Measurements from ENCODE around the gene IFI35. TPM values are rescaled to one million over a fixed set of nuclear protein-coding genes. Genes with fewer than 3 reads are reported as not detected.

Gene IFI35
- total and polyA plus RNA-seq, 9 of the 15 experiments (the other 6 are each of a cell fraction or from before 2014, with no cell fraction given), result 4.4 to 13.1 (median 10.2) TPM

DNA sequence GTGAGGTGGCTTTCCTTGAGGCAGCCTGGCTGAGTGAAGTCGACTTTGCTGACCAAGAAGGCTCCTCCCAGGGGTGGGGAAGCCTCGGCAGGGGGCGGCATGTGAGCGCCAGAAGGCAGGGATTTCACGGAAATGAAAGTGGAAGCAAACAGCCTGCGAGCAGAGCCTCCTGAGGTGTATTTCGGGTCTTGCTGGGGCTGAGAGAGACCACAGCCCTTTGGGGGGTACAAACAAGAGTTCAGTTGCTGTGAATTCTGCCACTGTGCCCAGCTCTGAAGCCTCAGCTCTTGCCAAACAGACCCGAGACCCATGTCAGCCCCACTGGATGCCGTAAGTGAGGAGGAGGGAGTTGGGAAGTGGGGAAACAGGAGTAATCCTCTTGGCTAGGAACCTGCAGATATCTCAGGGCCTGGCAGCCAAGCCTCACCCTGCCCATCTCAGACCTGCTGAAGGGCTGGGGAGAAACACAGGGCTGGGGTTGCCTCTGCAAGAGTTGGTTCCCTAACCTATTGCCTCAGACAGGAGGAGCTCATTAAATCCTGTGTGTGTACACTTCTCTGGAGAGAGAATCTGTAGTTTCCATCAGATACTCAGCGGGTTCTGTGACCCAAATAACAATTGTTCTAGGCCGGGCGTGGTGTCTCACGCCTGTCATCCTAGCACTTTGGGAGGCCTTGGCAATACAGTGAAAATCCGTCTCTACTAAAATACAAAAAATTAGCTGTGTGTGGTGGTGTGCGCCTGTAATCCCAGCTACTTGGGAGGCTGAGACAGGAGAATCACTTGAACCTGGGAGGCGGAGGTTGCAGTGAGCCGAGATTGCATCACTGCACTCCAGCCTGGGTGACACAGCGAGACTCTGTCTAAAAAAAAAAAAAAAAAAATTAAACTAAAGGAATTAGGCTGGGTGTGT lies at the start of gene IFI35 (continued):
- TF ChIP-seq ZNF134 (CRISPR knock-in tag; conservative IDR thresholded peaks at IDR 0.05) (no peak), SMAD4 (CRISPR knock-in tag; conservative IDR thresholded peaks at IDR 0.05) (no peak; the same call in 1 of the 2 replicates), TBP (optimal IDR thresholded peaks at IDR 0.05; ENCODE audit: low read depth, low read length) (peak; percentile 42), E2F3 (CRISPR knock-in tag; IDR thresholded peaks at IDR 0.05) (no peak), SRSF1 (IDR thresholded peaks at IDR 0.05; ENCODE audit: low read depth, low read length) (no peak), BDP1 (IDR thresholded peaks at IDR 0.05; ENCODE audit: insufficient read depth, insufficient read length) (no peak), KAT7 (CRISPR knock-in tag; IDR thresholded peaks at IDR 0.05; ENCODE audit: borderline replicate concordance) (no peak), ARHGAP35 (IDR thresholded peaks at IDR 0.05; ENCODE audit: partially characterized antibody) (no peak), NCOR1 (IDR thresholded peaks at IDR 0.05) (no peak), ZFP1 (CRISPR knock-in tag; IDR thresholded peaks at IDR 0.05) (no peak)
- TF ChIP-seq, protein P1, sequence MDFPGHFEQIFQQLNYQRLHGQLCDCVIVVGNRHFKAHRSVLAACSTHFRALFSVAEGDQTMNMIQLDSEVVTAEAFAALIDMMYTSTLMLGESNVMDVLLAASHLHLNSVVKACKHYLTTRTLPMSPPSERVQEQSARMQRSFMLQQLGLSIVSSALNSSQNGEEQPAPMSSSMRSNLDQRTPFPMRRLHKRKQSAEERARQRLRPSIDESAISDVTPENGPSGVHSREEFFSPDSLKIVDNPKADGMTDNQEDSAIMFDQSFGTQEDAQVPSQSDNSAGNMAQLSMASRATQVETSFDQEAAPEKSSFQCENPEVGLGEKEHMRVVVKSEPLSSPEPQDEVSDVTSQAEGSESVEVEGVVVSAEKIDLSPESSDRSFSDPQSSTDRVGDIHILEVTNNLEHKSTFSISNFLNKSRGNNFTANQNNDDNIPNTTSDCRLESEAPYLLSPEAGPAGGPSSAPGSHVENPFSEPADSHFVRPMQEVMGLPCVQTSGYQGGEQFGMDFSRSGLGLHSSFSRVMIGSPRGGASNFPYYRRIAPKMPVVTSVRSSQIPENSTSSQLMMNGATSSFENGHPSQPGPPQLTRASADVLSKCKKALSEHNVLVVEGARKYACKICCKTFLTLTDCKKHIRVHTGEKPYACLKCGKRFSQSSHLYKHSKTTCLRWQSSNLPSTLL (IDR thresholded peaks at IDR 0.05), result no peak
- TF ChIP-seq, protein P2, sequence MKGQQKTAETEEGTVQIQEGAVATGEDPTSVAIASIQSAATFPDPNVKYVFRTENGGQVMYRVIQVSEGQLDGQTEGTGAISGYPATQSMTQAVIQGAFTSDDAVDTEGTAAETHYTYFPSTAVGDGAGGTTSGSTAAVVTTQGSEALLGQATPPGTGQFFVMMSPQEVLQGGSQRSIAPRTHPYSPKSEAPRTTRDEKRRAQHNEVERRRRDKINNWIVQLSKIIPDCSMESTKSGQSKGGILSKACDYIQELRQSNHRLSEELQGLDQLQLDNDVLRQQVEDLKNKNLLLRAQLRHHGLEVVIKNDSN (CRISPR knock-in tag; IDR thresholded peaks at IDR 0.05), result no peak
- TF ChIP-seq, protein P3, sequence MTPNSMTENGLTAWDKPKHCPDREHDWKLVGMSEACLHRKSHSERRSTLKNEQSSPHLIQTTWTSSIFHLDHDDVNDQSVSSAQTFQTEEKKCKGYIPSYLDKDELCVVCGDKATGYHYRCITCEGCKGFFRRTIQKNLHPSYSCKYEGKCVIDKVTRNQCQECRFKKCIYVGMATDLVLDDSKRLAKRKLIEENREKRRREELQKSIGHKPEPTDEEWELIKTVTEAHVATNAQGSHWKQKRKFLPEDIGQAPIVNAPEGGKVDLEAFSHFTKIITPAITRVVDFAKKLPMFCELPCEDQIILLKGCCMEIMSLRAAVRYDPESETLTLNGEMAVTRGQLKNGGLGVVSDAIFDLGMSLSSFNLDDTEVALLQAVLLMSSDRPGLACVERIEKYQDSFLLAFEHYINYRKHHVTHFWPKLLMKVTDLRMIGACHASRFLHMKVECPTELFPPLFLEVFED (CRISPR knock-in tag; conservative IDR thresholded peaks at IDR 0.05), result no peak
- TF ChIP-seq, protein P4, sequence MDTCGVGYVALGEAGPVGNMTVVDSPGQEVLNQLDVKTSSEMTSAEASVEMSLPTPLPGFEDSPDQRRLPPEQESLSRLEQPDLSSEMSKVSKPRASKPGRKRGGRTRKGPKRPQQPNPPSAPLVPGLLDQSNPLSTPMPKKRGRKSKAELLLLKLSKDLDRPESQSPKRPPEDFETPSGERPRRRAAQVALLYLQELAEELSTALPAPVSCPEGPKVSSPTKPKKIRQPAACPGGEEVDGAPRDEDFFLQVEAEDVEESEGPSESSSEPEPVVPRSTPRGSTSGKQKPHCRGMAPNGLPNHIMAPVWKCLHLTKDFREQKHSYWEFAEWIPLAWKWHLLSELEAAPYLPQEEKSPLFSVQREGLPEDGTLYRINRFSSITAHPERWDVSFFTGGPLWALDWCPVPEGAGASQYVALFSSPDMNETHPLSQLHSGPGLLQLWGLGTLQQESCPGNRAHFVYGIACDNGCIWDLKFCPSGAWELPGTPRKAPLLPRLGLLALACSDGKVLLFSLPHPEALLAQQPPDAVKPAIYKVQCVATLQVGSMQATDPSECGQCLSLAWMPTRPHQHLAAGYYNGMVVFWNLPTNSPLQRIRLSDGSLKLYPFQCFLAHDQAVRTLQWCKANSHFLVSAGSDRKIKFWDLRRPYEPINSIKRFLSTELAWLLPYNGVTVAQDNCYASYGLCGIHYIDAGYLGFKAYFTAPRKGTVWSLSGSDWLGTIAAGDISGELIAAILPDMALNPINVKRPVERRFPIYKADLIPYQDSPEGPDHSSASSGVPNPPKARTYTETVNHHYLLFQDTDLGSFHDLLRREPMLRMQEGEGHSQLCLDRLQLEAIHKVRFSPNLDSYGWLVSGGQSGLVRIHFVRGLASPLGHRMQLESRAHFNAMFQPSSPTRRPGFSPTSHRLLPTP (IDR thresholded peaks at IDR 0.05; ENCODE audit: borderline replicate concordance, extremely low read depth, insufficient read length), result no peak
- TF ChIP-seq, protein P5, sequence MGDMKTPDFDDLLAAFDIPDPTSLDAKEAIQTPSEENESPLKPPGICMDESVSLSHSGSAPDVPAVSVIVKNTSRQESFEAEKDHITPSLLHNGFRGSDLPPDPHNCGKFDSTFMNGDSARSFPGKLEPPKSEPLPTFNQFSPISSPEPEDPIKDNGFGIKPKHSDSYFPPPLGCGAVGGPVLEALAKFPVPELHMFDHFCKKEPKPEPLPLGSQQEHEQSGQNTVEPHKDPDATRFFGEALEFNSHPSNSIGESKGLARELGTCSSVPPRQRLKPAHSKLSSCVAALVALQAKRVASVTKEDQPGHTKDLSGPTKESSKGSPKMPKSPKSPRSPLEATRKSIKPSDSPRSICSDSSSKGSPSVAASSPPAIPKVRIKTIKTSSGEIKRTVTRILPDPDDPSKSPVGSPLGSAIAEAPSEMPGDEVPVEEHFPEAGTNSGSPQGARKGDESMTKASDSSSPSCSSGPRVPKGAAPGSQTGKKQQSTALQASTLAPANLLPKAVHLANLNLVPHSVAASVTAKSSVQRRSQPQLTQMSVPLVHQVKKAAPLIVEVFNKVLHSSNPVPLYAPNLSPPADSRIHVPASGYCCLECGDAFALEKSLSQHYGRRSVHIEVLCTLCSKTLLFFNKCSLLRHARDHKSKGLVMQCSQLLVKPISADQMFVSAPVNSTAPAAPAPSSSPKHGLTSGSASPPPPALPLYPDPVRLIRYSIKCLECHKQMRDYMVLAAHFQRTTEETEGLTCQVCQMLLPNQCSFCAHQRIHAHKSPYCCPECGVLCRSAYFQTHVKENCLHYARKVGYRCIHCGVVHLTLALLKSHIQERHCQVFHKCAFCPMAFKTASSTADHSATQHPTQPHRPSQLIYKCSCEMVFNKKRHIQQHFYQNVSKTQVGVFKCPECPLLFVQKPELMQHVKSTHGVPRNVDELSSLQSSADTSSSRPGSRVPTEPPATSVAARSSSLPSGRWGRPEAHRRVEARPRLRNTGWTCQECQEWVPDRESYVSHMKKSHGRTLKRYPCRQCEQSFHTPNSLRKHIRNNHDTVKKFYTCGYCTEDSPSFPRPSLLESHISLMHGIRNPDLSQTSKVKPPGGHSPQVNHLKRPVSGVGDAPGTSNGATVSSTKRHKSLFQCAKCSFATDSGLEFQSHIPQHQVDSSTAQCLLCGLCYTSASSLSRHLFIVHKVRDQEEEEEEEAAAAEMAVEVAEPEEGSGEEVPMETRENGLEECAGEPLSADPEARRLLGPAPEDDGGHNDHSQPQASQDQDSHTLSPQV (IDR thresholded peaks at IDR 0.05), result 0 out of 2 replicates have a peak, but pooled peaks have one; percentile 26
